HEK293 (cell line): ENCODE measurements around the gene CA10.

Source experiments
- CTCF ChIA-PET: fragments of 350-600 bp; formaldehyde crosslinking; extraction: SDS; loops from one replicate; lab custom pipeline; 2021; ENCODE audit warnings: antibody characterized with exemption; lab: Yijun Ruan, JAX
- POLR2A ChIA-PET: fragments of 300-600 bp; formaldehyde crosslinking; extraction: SDS; loops from one replicate; lab custom pipeline; 2020; ENCODE audit warnings: antibody characterized with exemption, inconsistent platforms; lab: Yijun Ruan, JAX
- H3K27ac ChIP-seq: fragments of 200-500 bp; sonication (Bioruptor generic); 2 replicates; pipeline ENCODE4 v1.5.1; 2014; ENCODE audit warnings: low read depth, low read length, control low read depth, inconsistent platforms; ENCODE audit errors: extremely low read depth
- H3K36me3 ChIP-seq, 2 experiments: fragments of 200-500 bp in 1 of 2; sonication (Bioruptor generic) in 1 of 2; 1 replicate in 1 of 2; 2 replicates in 1 of 2; pipeline ENCODE4 v1.5.1; 2014 to 2017; ENCODE audit warnings: inconsistent platforms in 2 of 2, low read length in 2 of 2; ENCODE audit not compliant: control insufficient read depth in 2 of 2, insufficient read depth in 1 of 2
- H3K4me1 ChIP-seq: fragments of 200-500 bp; sonication (Bioruptor generic); 2 replicates; pipeline ENCODE4 v1.5.1; 2014; ENCODE audit warnings: mild to moderate bottlenecking, low read length, inconsistent platforms; ENCODE audit not compliant: control insufficient read depth, insufficient read depth
- H3K4me3 ChIP-seq: 2 replicates; pipeline ENCODE4 v1.5.1; 2011; ENCODE audit warnings: low read depth, mild to moderate bottlenecking, control low read depth, low read length, moderate library complexity
- H3K9me3 ChIP-seq: fragments of 200-500 bp; sonication (Bioruptor generic); 2 replicates; pipeline ENCODE4 v1.5.1; 2014; ENCODE audit warnings: low read depth, low read length, inconsistent platforms; ENCODE audit not compliant: control insufficient read depth, insufficient read depth
- AEBP2 ChIP-seq: fragments of 450-650 bp; formaldehyde crosslinking; IDR thresholded peaks from 2 replicates; pipeline ENCODE4 v1.5.1; 2016; ENCODE audit warnings: missing biosample characterization, missing genetic modification characterization, borderline replicate concordance
- CTCF ChIP-seq: fragments of 450-650 bp; formaldehyde crosslinking; IDR thresholded peaks from 2 replicates; pipeline ENCODE4 v1.5.1; 2016; ENCODE audit warnings: missing biosample characterization, missing genetic modification characterization
- GLI2 ChIP-seq: fragments of 450-650 bp; formaldehyde crosslinking; IDR thresholded peaks from 2 replicates; pipeline ENCODE4; 2017; ENCODE audit warnings: missing biosample characterization, missing genetic modification characterization, low read depth, borderline replicate concordance
- GLIS2 ChIP-seq: fragments of 450-650 bp; formaldehyde crosslinking; IDR thresholded peaks from 2 replicates; pipeline ENCODE4 v1.5.1; 2016; ENCODE audit warnings: missing biosample characterization, missing genetic modification characterization
- HOXA7 ChIP-seq: sonication (generic); formaldehyde crosslinking; IDR thresholded peaks from 2 replicates; pipeline ENCODE4 v1.8.1; 2022; ENCODE audit warnings: missing genetic modification reagents, borderline replicate concordance
- KLF7 ChIP-seq: fragments of 450-650 bp; formaldehyde crosslinking; IDR thresholded peaks from 2 replicates; pipeline ENCODE4 v1.5.1; 2016; ENCODE audit warnings: missing biosample characterization, missing genetic modification characterization, borderline replicate concordance
- PATZ1 ChIP-seq: fragments of 450-650 bp; formaldehyde crosslinking; IDR thresholded peaks from 2 replicates; pipeline ENCODE4 v1.5.1; 2016; ENCODE audit warnings: missing biosample characterization, missing genetic modification characterization
- TRIM28 ChIP-seq: IDR thresholded peaks from 2 replicates; pipeline ENCODE4 v1.6.1; 2011; ENCODE audit warnings: low read length, control low read depth, borderline replicate concordance
- ZBTB26 ChIP-seq: fragments of 450-650 bp; formaldehyde crosslinking; optimal IDR thresholded peaks from 2 replicates; pipeline ENCODE3; 2016; ENCODE audit warnings: missing biosample characterization, mild to moderate bottlenecking, missing genetic modification characterization
- ZNF112 ChIP-seq: fragments of 450-650 bp; formaldehyde crosslinking; IDR thresholded peaks from 2 replicates; pipeline ENCODE4 v1.5.0; 2017; ENCODE audit warnings: missing biosample characterization, missing genetic modification characterization
- ZNF121 ChIP-seq: fragments of 450-650 bp; formaldehyde crosslinking; IDR thresholded peaks from 2 replicates; pipeline ENCODE4 v1.5.1; 2016; ENCODE audit warnings: missing biosample characterization, missing genetic modification characterization
- ZNF169 ChIP-seq: fragments of 450-650 bp; formaldehyde crosslinking; IDR thresholded peaks from 2 replicates; pipeline ENCODE4 v1.5.1; 2016; ENCODE audit warnings: missing biosample characterization, missing genetic modification characterization
- ZNF174 ChIP-seq: fragments of 450-650 bp; formaldehyde crosslinking; IDR thresholded peaks from 2 replicates; pipeline ENCODE4 v1.5.0; 2017; ENCODE audit warnings: missing biosample characterization, mild to moderate bottlenecking, missing genetic modification characterization
- ZNF2 ChIP-seq: fragments of 450-650 bp; formaldehyde crosslinking; IDR thresholded peaks from 2 replicates; pipeline ENCODE4 v1.5.1; 2016; ENCODE audit warnings: missing biosample characterization, missing genetic modification characterization
- ZNF280C ChIP-seq: fragments of 450-650 bp; formaldehyde crosslinking; IDR thresholded peaks from 2 replicates; pipeline ENCODE4 v1.5.1; 2016; ENCODE audit warnings: missing biosample characterization, missing genetic modification characterization
- ZNF324 ChIP-seq: fragments of 450-650 bp; formaldehyde crosslinking; IDR thresholded peaks from 2 replicates; pipeline ENCODE4 v1.5.1; 2016; ENCODE audit warnings: missing biosample characterization, missing genetic modification characterization
- ZNF449 ChIP-seq: fragments of 450-650 bp; formaldehyde crosslinking; IDR thresholded peaks from 2 replicates; pipeline ENCODE4 v1.5.1; 2017; ENCODE audit warnings: missing biosample characterization, mild to moderate bottlenecking, missing genetic modification characterization, moderate library complexity
- ZNF514 ChIP-seq: fragments of 450-650 bp; formaldehyde crosslinking; IDR thresholded peaks from 2 replicates; pipeline ENCODE4 v1.5.1; 2016; ENCODE audit warnings: missing biosample characterization, missing genetic modification characterization
- ZNF610 ChIP-seq: fragments of 450-650 bp; formaldehyde crosslinking; IDR thresholded peaks from 2 replicates; pipeline ENCODE4 v1.5.1; 2016; ENCODE audit warnings: missing biosample characterization, missing genetic modification characterization, borderline replicate concordance
- ZNF704 ChIP-seq: fragments of 450-650 bp; formaldehyde crosslinking; IDR thresholded peaks from 2 replicates; pipeline ENCODE4 v1.5.1; 2016; ENCODE audit warnings: missing biosample characterization, missing genetic modification characterization
- ZNF768 ChIP-seq: fragments of 450-650 bp; formaldehyde crosslinking; IDR thresholded peaks from 2 replicates; pipeline ENCODE4 v1.5.1; 2018; ENCODE audit warnings: missing biosample characterization, mild to moderate bottlenecking, missing genetic modification characterization
- ZNF776 ChIP-seq: fragments of 450-650 bp; formaldehyde crosslinking; IDR thresholded peaks from 2 replicates; pipeline ENCODE4 v1.5.0; 2017; ENCODE audit warnings: missing biosample characterization, missing genetic modification characterization, borderline replicate concordance
- ZNF785 ChIP-seq: fragments of 450-650 bp; formaldehyde crosslinking; IDR thresholded peaks from 2 replicates; pipeline ENCODE4 v1.5.1; 2016; ENCODE audit warnings: missing biosample characterization, missing genetic modification characterization

CA10 gene

GRCh38 chr17:51814521-51814920 is 344.0 kb downstream of the CA10 start:
- Histone ChIP-seq H3K9me3 (no peaks in the 10 kb centered on the region), H3K4me1 (peaks cover 5% of the 10 kb centered on the region), H3K27ac (no peak overlapping the region), H3K36me3 (no peaks in the 10 kb centered on the region), H3K4me3 (no peak overlapping the region)
- CTCF ChIA-PET, result no interaction called here
- POLR2A ChIA-PET, result no interaction called here
- TF ChIP-seq ZNF514 (tag by site-specific recombination), result no peak
- no peak for TF ChIP-seq ZBTB26 (tag by site-specific recombination)
- no peak for TF ChIP-seq TRIM28
- no peak for TF ChIP-seq ZNF280C (tag by site-specific recombination)
- TF ChIP-seq PATZ1, result no peak
- no peak for TF ChIP-seq ZNF449 (tag by site-specific recombination)
- TF ChIP-seq ZNF2, result no peak
- no peak for TF ChIP-seq ZNF174
- TF ChIP-seq ZNF610 (tag by site-specific recombination), result no peak
- TF ChIP-seq ZNF776 (tag by site-specific recombination), result no peak
- TF ChIP-seq ZNF121, result no peak
- no peak for TF ChIP-seq ZNF112 (tag by site-specific recombination)
- TF ChIP-seq ZNF324 (tag by site-specific recombination), result no peak
- no peak for TF ChIP-seq CTCF (tag by site-specific recombination)
- no peak for TF ChIP-seq ZNF169 (tag by site-specific recombination)
- TF ChIP-seq ZNF768, result no peak
- TF ChIP-seq ZNF785 (tag by site-specific recombination), result no peak
- TF ChIP-seq KLF7 (tag by site-specific recombination), result no peak
- TF ChIP-seq, all 188 proteins: peak for 0

GRCh38 chr17:51813784-51814174 is 344.7 kb downstream of the CA10 start:
- ChIA-PET POLR2A (no interaction called here), CTCF (interaction anchor here (0.6 kb wide), 1 partner anchor 11 kb away, joined by 4 read pairs; no protein-coding TSS in a partner anchor)
- Histone ChIP-seq H3K4me1 (peaks cover 4% of the 10 kb centered on the region), H3K9me3 (no peaks in the 10 kb centered on the region), H3K27ac (no peak overlapping the region), H3K4me3 (no peak overlapping the region), H3K36me3 (no peaks in the 10 kb centered on the region)
- TF ChIP-seq GLI2 (tag by site-specific recombination) (no peak), ZNF704 (no peak), GLIS2 (tag by site-specific recombination) (no peak), HOXA7 (CRISPR knock-in tag) (no peak), ZNF610 (tag by site-specific recombination) (no peak), AEBP2 (tag by site-specific recombination) (no peak)
